Vagina (tissue), 2 donors: ENCODE data around the gene WBP1. TPM values are rescaled to one million over a fixed set of nuclear protein-coding genes. Genes with fewer than 3 reads are reported as not detected.

ENCODE experiments used
- DNase-seq, 2 donors: peaks; one replicate each; pipeline ENCODE4 v3.0.0-alpha.2; 2017; ENCODE audit errors: extremely low spot score in 2 of 2
- H3K27ac ChIP-seq: fragments of 200-600 bp; sonication (generic); one replicate; pipeline ENCODE4 v1.5.1; 2019
- H3K27me3 ChIP-seq: fragments of 200-600 bp; sonication (generic); one replicate; pipeline ENCODE4 v1.5.1; 2019
- H3K36me3 ChIP-seq, 2 donors: fragments of 200-600 bp; sonication (generic); one replicate each; pipeline ENCODE4 v1.5.1; 2017 to 2019
- H3K4me1 ChIP-seq: fragments of 200-600 bp; sonication (generic); one replicate; pipeline ENCODE4 v1.5.1; 2019
- H3K4me3 ChIP-seq, 2 donors: fragments of 200-600 bp; sonication (generic); 1 replicate in 1 of 2; 2 replicates in 1 of 2; pipeline ENCODE4 v1.5.1; 2016 to 2019
- H3K9me3 ChIP-seq: fragments of 200-600 bp; sonication (generic); one replicate; pipeline ENCODE4 v1.5.1; 2019
- POLR2A ChIP-seq, 2 donors: fragments of 450-650 bp; IDR thresholded peaks; one replicate each; pipeline ENCODE4 v1.6.1; 2017; ENCODE audit warnings: antibody characterized with exemption in 2 of 2, mild to moderate bottlenecking in 2 of 2, moderate library complexity in 2 of 2
- POLR2AphosphoS5 ChIP-seq, 2 donors: sonication (generic); formaldehyde crosslinking; IDR thresholded peaks; one replicate each; pipeline ENCODE4 v1.9.0; 2017; ENCODE audit warnings: antibody characterized with exemption in 2 of 2, mild to moderate bottlenecking in 2 of 2, low read depth in 1 of 2; ENCODE audit not compliant: insufficient read depth in 1 of 2
- intact Hi-C: fragments of 100-400 bp; cut with DNase I; formaldehyde crosslinking; loops from one replicate; pipeline ENCODE4 v1.15.1; 2023
- total RNA-seq: library from RNA; depleted of rRNA; stranded (reverse); fragments of >200 nt; gene quantifications from one replicate; pipeline ENCODE4 v1.2.3, GENCODE V29; 2016
- TF ChIP-seq, protein P1 (sequence below), 3 experiments: fragments of 450-650 bp in 2 of 3; fragments of 200-600 bp in 1 of 3; sonication (generic) in 1 of 3; IDR thresholded peaks; one replicate each; pipeline ENCODE4 v1.5.1; 2017 to 2019; ENCODE audit warnings: antibody characterized with exemption in 3 of 3, mild to moderate bottlenecking in 2 of 3, moderate library complexity in 2 of 3

The WBP1 gene
- total RNA-seq, 1 donor from 2014 or later = 63.1 TPM

DNA sequence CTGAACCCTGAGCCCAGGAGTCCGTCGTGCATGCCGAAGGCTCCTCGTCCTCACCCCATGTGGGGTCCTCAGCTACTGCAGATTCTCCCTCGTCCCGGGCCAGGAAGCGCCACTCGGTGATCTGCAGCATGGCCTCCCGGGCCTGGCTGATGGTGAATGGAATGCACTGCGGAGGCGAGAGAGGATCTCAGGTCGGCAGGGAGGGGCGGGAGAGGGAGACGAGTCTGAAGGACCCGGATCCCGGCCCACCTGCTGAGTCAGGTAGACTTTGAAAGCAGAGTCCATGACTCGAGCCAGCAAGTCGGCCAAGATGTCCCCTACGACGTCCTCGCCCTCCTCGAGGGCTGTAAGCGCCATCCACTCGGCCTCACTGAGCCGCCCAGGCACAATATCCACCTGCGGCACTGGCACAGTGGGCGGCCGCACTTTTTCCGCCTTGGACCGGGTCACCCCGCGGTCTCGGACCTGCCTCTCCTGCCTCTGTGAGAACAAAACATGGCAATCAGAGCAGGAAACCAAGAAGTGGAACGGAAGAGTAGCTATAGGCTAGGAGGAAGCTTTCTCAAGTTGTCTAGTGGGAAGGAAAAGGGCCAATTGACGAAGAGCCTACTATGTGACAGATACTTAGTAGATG is 42.4 kb upstream of the WBP1 start:
- H3K4me1 ChIP-seq = peaks cover 27% of the 10 kb centered on the region

DNA sequence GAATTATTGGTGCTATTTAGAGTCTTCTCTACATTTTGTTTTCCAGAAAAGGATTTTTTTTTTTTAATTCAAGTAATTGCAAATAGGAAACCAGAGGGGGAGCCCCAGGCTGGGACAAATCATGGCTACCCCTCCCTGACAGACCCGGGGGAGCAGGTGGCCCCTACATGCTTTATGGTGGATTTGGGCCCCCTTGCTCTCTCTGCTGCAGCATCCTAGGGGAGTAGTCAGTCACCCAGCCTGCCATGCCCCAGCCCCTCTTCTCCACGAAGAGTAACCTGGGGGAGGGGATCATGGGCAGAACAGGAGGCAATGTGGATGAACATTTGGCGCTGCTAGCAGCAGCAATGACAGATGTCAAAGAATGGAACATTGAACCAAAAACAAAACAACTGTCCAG is 41.5 kb upstream of the WBP1 start:
- H3K9me3 ChIP-seq = no peaks in the 10 kb centered on the region
- H3K4me1 ChIP-seq = peaks cover 35% of the 10 kb centered on the region
- intact Hi-C loops = no loop called here
- no peak overlapping the region for H3K27ac ChIP-seq
- no peak overlapping the region for H3K4me3 ChIP-seq
- no peaks in the 10 kb centered on the region for H3K36me3 ChIP-seq
- no peak for DNase-seq
- H3K27me3 ChIP-seq = no peaks in the 10 kb centered on the region
- TF ChIP-seq, protein P1, sequence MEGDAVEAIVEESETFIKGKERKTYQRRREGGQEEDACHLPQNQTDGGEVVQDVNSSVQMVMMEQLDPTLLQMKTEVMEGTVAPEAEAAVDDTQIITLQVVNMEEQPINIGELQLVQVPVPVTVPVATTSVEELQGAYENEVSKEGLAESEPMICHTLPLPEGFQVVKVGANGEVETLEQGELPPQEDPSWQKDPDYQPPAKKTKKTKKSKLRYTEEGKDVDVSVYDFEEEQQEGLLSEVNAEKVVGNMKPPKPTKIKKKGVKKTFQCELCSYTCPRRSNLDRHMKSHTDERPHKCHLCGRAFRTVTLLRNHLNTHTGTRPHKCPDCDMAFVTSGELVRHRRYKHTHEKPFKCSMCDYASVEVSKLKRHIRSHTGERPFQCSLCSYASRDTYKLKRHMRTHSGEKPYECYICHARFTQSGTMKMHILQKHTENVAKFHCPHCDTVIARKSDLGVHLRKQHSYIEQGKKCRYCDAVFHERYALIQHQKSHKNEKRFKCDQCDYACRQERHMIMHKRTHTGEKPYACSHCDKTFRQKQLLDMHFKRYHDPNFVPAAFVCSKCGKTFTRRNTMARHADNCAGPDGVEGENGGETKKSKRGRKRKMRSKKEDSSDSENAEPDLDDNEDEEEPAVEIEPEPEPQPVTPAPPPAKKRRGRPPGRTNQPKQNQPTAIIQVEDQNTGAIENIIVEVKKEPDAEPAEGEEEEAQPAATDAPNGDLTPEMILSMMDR (IDR thresholded peaks at IDR 0.05) = no peak
- TF ChIP-seq POLR2AphosphoS5 (IDR thresholded peaks at IDR 0.05; ENCODE audit: insufficient read depth in 1 of 2, low read depth in 1 of 2) (no peak), POLR2A (IDR thresholded peaks at IDR 0.05) (no peak)

More for the DNA sequence above, 42.4 kb upstream of the WBP1 start:
- H3K4me3 ChIP-seq = peak overlapping the region; percentile 63 to 65
- H3K27ac ChIP-seq = peak overlapping the region; percentile 74
- H3K36me3 ChIP-seq = no peaks in the 10 kb centered on the region
- no peak for TF ChIP-seq POLR2AphosphoS5 (IDR thresholded peaks at IDR 0.05; ENCODE audit: insufficient read depth in 1 of 2, low read depth in 1 of 2)
- no peak for TF ChIP-seq POLR2A (IDR thresholded peaks at IDR 0.05)
- TF ChIP-seq, protein P1 (IDR thresholded peaks at IDR 0.05) = no peak
- H3K9me3 ChIP-seq = no peaks in the 10 kb centered on the region
- intact Hi-C loops = no loop called here
- no peak for DNase-seq
- H3K27me3 ChIP-seq = no peaks in the 10 kb centered on the region

DNA sequence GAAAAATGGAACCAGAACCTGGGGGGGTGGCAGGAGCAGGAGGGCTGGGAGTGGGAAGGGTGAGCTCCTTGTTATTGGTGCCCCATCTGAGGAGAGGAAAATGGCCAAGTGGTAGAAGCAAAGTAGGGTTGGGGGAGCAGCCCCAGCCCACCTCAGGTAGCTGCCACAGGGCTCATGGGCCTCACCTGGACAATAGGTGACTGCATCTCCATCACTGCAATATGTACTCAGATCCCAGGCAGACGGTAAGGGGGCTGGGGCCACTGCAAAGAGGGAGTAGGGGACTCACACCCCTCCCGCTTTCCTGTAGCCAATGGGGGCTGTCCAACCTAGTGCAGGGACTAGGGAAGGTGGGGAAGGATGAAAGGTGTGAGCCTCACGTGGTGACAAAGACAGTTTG is 41.0 kb upstream of the WBP1 start:
- Histone ChIP-seq H3K27ac (no peak overlapping the region), H3K36me3 (no peaks in the 10 kb centered on the region), H3K4me3 (no peak overlapping the region), H3K4me1 (peaks cover 37% of the 10 kb centered on the region), H3K9me3 (no peaks in the 10 kb centered on the region), H3K27me3 (no peaks in the 10 kb centered on the region)
- no peak for TF ChIP-seq POLR2AphosphoS5 (IDR thresholded peaks at IDR 0.05; ENCODE audit: insufficient read depth in 1 of 2, low read depth in 1 of 2)
- no peak for TF ChIP-seq POLR2A (IDR thresholded peaks at IDR 0.05)
- TF ChIP-seq, protein P1 (IDR thresholded peaks at IDR 0.05) = no peak
- intact Hi-C loops = no loop called here
- no peak for DNase-seq

DNA sequence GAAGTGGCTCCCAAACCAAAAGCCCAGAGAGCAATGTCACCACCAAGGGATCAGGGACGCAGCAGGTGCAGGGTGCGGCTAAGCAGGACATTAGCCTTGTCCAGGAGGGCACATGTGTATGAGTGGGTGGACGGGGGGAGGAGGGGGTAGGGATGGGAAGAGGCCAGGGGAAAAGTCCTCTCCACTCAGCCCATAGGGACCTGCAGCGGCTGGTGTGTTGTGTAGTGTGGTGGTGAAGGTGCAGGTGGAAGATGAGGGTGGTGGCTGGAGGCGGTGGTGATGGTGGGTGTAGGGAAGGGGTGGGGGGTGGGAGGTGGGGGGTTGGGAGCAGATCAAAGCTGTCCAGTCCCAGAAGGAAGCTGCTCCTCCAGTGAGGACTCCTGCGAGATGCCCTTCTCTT is 40.5 kb upstream of the WBP1 start:
- no peak for DNase-seq
- TF ChIP-seq, protein P1 (IDR thresholded peaks at IDR 0.05) = no peak
- TF ChIP-seq POLR2AphosphoS5 (IDR thresholded peaks at IDR 0.05; ENCODE audit: insufficient read depth in 1 of 2, low read depth in 1 of 2) (no peak), POLR2A (IDR thresholded peaks at IDR 0.05) (no peak)
- H3K4me1 ChIP-seq = peaks cover 39% of the 10 kb centered on the region
- H3K27me3 ChIP-seq = no peaks in the 10 kb centered on the region
- H3K4me3 ChIP-seq = no peak overlapping the region
- intact Hi-C loops = no loop called here
- H3K36me3 ChIP-seq = no peaks in the 10 kb centered on the region
- no peaks in the 10 kb centered on the region for H3K9me3 ChIP-seq
- no peak overlapping the region for H3K27ac ChIP-seq

DNA sequence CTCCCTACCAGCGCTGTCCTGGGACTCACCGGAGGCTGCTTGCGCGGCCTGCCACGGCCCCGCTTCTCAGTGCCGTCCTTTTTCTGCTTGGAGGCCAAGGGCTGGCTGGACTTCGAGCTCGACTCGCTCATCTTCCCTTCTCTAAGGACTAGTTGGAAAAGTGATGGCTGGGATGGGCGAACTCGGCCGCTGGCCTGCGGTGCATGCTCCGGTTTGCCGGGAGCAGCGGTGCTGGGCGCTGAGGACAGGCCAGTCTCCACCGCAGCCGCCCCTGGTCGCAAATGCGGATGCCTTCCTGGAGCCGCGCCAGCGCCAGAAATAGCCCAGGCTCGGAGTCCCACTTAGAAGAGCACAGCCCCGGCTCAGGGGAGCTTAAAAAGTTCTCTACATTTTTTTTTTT is 39.9 kb upstream of the WBP1 start:
- intact Hi-C loops = no loop called here
- no peaks in the 10 kb centered on the region for H3K36me3 ChIP-seq
- TF ChIP-seq POLR2AphosphoS5 (IDR thresholded peaks at IDR 0.05; ENCODE audit: insufficient read depth in 1 of 2, low read depth in 1 of 2) (no peak), POLR2A (IDR thresholded peaks at IDR 0.05) (no peak)
- TF ChIP-seq, protein P1 (IDR thresholded peaks at IDR 0.05) = no peak

More for the DNA sequence above, 39.9 kb upstream of the WBP1 start:
- H3K27ac ChIP-seq = no peak overlapping the region
- DNase-seq = no peak
- no peaks in the 10 kb centered on the region for H3K27me3 ChIP-seq
- peaks cover 39% of the 10 kb centered on the region for H3K4me1 ChIP-seq
- H3K9me3 ChIP-seq = no peaks in the 10 kb centered on the region
- H3K4me3 ChIP-seq = no peak overlapping the region
